Colonic mucosa (tissue), 4 donors: ENCODE data around the gene ENOX2. TPM values are rescaled to one million over a fixed set of nuclear protein-coding genes. Genes with fewer than 3 reads are reported as not detected.
A peak's percentile ranks its signal among the peaks of the same experiment; 100 is the strongest.
"Not testable (repeated sequence)": the region's sequence is repeated elsewhere in the genome, so short reads cannot be mapped to it uniquely, and the experiment has no call there.

Source experiments
- DNase-seq: peaks from one replicate; pipeline ENCODE4 v3.0.0-alpha.2; 2020
- H3K27ac ChIP-seq: fragments of 200-600 bp; one replicate; pipeline ENCODE4 v1.8.0; 2021
- H3K27me3 ChIP-seq: fragments of 200-600 bp; one replicate; pipeline ENCODE4 v1.8.0; 2021
- H3K36me3 ChIP-seq: fragments of 200-600 bp; one replicate; pipeline ENCODE4 v1.8.0; 2021
- H3K4me1 ChIP-seq: fragments of 200-600 bp; one replicate; pipeline ENCODE4 v1.8.0; 2021; ENCODE audit warnings: mild to moderate bottlenecking
- H3K4me3 ChIP-seq: fragments of 200-600 bp; one replicate; pipeline ENCODE4 v1.8.0; 2021
- H3K9ac ChIP-seq, 2 donors: one replicate each; pipeline ENCODE4 v1.7.0; 2013; ENCODE audit warnings: control low read depth in 2 of 2, low read depth in 2 of 2, low read length in 2 of 2
- H3K9me3 ChIP-seq: fragments of 200-600 bp; one replicate; pipeline ENCODE4 v1.8.0; 2021
- intact Hi-C: fragments of 100-400 bp; cut with DNase I; formaldehyde crosslinking; loops from one replicate; pipeline ENCODE4 v1.14.1; 2022
- total RNA-seq, 2 donors: library from RNA; stranded (reverse); fragmentation: NEBNext Ultra II Directional in 1 of 2; extraction: Animal tissue kit (Norgen Biotek cat#: 25700) in 1 of 2; gene quantifications; one replicate each; pipeline ENCODE4 v1.2.1, GENCODE V29; 2021
- TF ChIP-seq, protein P1 (sequence below): fragments of 200-600 bp; IDR thresholded peaks from one replicate; pipeline ENCODE4 v1.8.0; 2022; ENCODE audit warnings: antibody characterized with exemption, mild to moderate bottlenecking
- donor health status: healthy.
- donor health status: DM: no; HTN: no; CAD: no.
- donor health status: DM: no; HTN: no; CAD: no.

ENOX2 gene
- total RNA-seq, 2 donors from 2014 or later = 8.0 to 13.7 TPM

DNA sequence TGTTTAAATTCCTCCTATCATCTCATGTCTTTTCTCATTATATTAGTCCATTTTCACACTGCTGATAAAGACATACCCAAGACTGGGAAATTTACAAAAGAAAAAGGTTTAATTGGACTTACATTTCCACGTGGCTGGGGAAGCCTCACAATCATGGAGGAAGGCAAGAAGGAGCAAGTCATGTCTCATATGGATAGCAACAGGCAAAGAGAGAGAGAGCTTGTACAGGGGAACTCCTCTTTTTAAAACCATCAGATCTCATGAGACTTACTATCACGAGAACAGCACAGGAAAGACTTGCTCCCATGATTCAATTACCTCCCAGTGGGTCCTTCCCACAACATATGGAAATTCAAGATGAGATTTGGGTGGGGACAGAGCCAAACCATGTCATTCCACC, 15.5 kb upstream of the ENOX2 start:
- H3K27ac ChIP-seq, H3K9ac ChIP-seq, H3K27me3 ChIP-seq, H3K9me3 ChIP-seq, H3K36me3 ChIP-seq, H3K4me3 ChIP-seq, H3K4me1 ChIP-seq, DNase-seq: not testable (repeated sequence)
- intact Hi-C loops = loop anchor here (5.0 kb wide), 2 partner anchors 341 to 521 kb away; no protein-coding TSS in a partner anchor

DNA sequence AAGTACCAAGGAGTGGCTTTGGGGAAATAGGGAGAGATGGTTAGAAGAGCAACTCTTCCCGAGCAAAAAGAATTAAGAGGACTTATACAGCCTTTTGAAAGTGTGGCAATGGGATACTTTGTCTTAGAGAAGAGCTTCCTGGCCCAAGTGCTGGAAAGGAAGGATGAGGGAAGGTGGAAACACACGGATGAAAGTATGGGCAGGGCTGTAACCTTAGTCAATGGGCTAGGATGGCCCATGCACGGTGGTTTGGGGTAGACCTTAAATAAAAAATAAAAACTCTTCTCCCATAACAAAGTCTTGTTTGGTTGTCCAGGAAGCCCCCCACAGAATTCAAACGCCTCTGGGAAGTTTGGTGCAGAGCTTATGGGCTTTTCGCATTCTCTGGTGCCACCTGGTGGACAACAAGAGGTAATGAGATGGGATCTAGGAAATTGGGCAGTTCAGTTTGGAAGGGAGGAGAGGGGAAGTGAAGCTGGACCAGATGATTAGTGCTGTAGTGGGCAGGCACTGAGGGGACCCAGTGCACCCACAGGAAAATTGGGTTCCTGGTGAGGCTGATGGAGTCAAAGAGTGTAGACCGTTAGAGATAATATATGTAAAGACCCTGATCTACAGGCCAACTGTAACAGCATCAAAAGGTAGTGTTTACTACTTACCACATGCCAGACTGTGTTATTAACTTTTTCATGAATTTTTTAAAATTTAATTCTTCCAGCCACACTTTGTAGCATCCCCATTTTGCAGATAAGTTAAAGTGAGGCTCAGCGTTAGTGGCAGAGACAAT, 13.8 kb upstream of the ENOX2 start:
- Histone ChIP-seq H3K9me3 (no peaks in the 10 kb centered on the region), H3K27ac (no peak overlapping the region), H3K4me3 (no peak overlapping the region), H3K4me1 (no peaks in the 10 kb centered on the region), H3K27me3 (no peaks in the 10 kb centered on the region), H3K9ac (no peak overlapping the region), H3K36me3 (no peaks in the 10 kb centered on the region)
- TF ChIP-seq, protein P1, sequence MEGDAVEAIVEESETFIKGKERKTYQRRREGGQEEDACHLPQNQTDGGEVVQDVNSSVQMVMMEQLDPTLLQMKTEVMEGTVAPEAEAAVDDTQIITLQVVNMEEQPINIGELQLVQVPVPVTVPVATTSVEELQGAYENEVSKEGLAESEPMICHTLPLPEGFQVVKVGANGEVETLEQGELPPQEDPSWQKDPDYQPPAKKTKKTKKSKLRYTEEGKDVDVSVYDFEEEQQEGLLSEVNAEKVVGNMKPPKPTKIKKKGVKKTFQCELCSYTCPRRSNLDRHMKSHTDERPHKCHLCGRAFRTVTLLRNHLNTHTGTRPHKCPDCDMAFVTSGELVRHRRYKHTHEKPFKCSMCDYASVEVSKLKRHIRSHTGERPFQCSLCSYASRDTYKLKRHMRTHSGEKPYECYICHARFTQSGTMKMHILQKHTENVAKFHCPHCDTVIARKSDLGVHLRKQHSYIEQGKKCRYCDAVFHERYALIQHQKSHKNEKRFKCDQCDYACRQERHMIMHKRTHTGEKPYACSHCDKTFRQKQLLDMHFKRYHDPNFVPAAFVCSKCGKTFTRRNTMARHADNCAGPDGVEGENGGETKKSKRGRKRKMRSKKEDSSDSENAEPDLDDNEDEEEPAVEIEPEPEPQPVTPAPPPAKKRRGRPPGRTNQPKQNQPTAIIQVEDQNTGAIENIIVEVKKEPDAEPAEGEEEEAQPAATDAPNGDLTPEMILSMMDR = peak; percentile 74
- intact Hi-C loops = loop anchor here (2.0 to 5.0 kb wide), 3 partner anchors 340 to 520 kb away; no protein-coding TSS in a partner anchor
- DNase-seq = peak; percentile 43

DNA sequence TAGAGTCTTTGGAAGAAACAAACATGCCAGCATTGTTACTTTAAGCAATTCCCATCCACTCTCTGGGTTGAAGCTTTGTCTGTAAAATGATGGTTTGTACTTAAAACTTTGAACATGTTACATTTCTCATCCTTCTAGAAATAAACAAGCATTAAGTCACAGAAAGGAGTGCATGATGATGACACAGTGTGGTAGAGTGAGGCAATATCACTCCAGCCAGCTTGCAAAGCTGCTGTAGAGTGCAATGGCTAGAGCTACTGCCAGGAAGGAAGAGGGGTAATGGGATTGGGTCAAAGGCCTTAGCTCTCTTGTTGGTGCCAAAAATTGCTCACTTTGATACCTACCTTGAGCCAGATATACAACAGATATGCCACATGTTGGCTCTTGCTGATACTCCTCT, 12.3 kb upstream of the ENOX2 start:
- Histone ChIP-seq H3K36me3 (no peaks in the 10 kb centered on the region), H3K9ac (no peak overlapping the region), H3K27ac (no peak overlapping the region), H3K4me1 (no peaks in the 10 kb centered on the region), H3K4me3 (no peak overlapping the region), H3K27me3 (no peaks in the 10 kb centered on the region), H3K9me3 (no peaks in the 10 kb centered on the region)
- intact Hi-C loops = loop anchor here (5.0 kb wide), 2 partner anchors 338 to 518 kb away; no protein-coding TSS in a partner anchor
- DNase-seq = no peak
- TF ChIP-seq, protein P1 = no peak

DNA sequence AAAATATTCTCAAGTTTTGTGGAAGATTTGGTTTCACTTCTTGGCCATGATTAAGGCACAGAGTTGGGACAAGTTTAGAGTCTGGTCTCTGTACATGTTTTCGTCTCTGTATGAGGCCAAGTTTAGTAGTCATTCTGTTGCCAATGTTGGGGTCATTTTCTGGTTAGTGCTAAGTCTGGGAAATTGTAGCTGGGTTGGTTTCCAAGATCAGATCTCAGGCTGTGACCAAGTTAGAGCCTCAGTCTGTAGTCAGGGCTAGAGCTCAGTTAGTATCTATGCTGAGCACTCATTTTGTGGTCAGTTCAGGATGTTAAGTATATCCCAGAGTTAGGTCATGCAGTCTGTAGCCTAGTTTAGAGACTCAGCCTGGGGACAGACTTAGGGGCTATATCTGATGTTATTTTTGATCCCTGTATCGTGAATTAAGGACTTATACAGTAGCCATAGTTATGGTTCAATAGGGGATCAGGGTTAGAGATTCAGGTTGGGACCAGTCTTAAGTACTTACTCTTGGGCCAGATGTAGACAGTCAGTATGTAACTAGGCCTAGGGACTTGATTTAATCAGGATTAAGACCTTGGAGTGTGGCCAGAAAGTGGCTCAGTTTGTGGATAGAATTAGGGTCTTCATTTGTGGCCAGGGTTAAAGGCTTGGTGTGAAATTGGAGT, 6.6 kb upstream of the ENOX2 start:
- Histone ChIP-seq H3K27me3 (no peaks in the 10 kb centered on the region), H3K36me3 (no peaks in the 10 kb centered on the region), H3K9ac (no peak overlapping the region), H3K27ac (no peak overlapping the region), H3K4me1 (no peaks in the 10 kb centered on the region), H3K4me3 (no peak overlapping the region), H3K9me3 (no peaks in the 10 kb centered on the region)
- TF ChIP-seq, protein P1 = no peak
- no peak for DNase-seq
- intact Hi-C loops = loop anchor here (5.0 kb wide), 1 partner anchor 577 kb away; no protein-coding TSS in a partner anchor

DNA sequence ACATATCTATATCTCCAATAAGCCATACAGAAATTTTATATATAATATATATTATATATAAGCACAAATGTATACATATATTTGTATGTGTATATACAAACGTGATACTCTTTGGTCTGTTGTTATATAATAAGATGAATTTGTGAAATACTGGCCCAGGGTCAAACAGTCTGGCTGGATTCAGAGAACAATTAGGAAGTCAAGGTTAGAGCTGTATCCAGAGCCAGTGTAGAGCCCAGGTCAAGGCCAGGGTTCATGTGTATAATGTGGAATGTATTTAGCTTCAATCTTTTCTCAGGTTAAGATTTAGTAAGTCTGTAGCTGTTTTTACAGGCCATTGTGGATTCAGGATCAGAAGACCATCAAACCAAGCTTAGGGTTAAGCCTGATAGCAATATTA, 3.8 kb upstream of the ENOX2 start:
- Histone ChIP-seq H3K4me3 (no peak overlapping the region), H3K36me3 (no peaks in the 10 kb centered on the region), H3K27ac (no peak overlapping the region), H3K9ac (no peak overlapping the region), H3K4me1 (no peaks in the 10 kb centered on the region), H3K9me3 (no peaks in the 10 kb centered on the region), H3K27me3 (no peaks in the 10 kb centered on the region)
- DNase-seq = no peak
- TF ChIP-seq, protein P1 = no peak
- intact Hi-C loops = no loop called here

DNA sequence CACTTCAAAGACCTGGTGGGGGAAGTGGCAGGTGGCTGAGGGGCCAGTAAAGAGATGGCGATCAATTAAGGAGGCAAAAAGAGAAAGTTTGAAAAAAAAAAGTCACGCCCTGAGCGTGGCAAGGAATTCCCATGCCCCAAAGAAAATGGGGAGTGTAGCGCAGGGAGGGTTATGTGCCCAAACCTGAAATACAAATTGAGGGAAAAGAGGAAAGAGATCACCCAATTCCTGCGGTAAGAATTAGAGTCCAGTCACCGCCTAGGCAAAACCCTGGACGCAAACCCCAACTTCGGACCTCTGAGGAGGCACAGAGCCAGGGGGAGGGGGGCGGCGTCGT, 595 bp downstream of the ENOX2 start:
- H3K27me3 ChIP-seq = no peaks in the 10 kb centered on the region
- H3K4me3 ChIP-seq = peak overlapping the region; percentile 55
- no peak for DNase-seq
- H3K9ac ChIP-seq = peak overlapping the region in 1 of 2 donors; percentile 33
- TF ChIP-seq, protein P1 = no peak
- H3K4me1 ChIP-seq = no peaks in the 10 kb centered on the region
- intact Hi-C loops = no loop called here
- H3K27ac ChIP-seq = no peak overlapping the region
- no peaks in the 10 kb centered on the region for H3K36me3 ChIP-seq
- no peaks in the 10 kb centered on the region for H3K9me3 ChIP-seq
